ENCODE measurements around the gene RYR2.

DNA sequence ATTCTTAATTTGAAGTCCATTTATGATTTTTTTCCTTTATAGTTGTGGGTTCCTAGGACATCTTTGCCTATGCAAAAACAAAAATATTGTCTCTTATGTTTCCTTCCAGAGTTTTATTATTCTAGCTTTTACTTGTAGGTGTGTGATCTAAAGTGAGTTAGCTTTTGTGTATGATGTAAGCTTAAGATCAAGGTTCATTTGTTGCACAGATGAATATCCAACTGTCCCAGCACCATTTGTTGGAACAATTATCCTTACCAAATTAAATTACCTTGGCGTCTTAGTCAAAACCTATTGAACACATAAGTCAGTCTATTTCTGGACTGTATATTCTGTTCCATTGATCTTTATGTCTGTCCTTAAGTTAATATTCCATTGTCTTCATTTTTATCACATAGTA lies 511.1 kb downstream of the RYR2 start:
- TF ChIP-seq GATA3 (IDR thresholded peaks at IDR 0.05; ENCODE audit: low read depth, low read length) (no peak), GATA2 (IDR thresholded peaks at IDR 0.05; ENCODE audit: low read depth, low read length) (no peak)

All from SH-SY5Y (cell line).